LNCAP (cell line): ENCODE results near the gene NCAPD3.

Source experiments
- TF ChIP-seq, protein P1 (sequence below): fragments of 450-650 bp; IDR thresholded peaks from 2 replicates; pipeline ENCODE4 v1.5.1; 2017; ENCODE audit warnings: mild to moderate bottlenecking

Gene NCAPD3

GRCh38 chr11:134151083-134151747 is 72.6 kb downstream of the NCAPD3 start:
- TF ChIP-seq, protein P1, sequence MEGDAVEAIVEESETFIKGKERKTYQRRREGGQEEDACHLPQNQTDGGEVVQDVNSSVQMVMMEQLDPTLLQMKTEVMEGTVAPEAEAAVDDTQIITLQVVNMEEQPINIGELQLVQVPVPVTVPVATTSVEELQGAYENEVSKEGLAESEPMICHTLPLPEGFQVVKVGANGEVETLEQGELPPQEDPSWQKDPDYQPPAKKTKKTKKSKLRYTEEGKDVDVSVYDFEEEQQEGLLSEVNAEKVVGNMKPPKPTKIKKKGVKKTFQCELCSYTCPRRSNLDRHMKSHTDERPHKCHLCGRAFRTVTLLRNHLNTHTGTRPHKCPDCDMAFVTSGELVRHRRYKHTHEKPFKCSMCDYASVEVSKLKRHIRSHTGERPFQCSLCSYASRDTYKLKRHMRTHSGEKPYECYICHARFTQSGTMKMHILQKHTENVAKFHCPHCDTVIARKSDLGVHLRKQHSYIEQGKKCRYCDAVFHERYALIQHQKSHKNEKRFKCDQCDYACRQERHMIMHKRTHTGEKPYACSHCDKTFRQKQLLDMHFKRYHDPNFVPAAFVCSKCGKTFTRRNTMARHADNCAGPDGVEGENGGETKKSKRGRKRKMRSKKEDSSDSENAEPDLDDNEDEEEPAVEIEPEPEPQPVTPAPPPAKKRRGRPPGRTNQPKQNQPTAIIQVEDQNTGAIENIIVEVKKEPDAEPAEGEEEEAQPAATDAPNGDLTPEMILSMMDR = no peak

DNA sequence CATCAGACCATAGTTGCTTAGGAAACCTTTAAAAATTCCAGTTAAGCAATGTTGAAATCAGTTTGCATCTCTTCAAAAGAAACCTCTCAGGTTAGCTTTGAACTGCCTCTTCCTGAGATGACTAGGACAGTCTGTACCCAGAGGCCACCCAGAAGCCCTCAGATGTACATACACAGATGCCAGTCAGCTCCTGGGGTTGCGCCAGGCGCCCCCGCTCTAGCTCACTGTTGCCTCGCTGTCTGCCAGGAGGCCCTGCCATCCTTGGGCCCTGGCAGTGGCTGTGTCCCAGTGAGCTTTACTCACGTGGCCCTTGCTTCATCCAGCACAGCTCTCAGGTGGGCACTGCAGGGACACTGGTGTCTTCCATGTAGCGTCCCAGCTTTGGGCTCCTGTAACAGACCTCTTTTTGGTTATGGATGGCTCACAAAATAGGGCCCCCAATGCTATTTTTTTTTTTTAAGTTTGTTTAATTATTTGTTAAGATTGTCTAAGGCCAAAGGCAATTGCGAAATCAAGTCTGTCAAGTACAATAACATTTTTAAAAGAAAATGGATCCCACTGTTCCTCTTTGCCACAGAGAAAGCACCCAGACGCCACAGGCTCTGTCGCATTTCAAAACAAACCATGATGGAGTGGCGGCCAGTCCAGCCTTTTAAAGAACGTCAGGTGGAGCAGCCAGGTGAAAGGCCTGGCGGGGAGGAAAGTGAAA is 73.4 kb downstream of the NCAPD3 start:
- TF ChIP-seq, protein P1 = no peak

DNA sequence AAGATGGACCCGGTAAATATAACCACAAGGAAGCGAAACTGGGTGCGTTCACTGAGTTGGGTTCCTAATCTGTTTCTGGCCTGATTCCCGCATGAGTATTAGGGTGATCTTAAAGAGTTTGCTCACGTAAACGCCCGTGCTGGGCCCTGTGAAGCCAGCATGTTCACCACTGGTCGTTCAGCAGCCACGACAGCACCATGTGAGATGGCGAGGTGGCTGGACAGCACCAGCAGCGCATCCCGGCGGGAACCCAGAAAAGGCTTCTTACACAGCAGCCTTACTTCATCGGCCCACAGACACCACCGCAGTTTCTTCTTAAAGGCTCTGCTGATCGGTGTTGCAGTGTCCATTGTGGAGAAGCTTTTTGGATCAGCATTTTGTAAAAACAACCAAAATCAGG is 74.4 kb downstream of the NCAPD3 start:
- TF ChIP-seq, protein P1 = no peak

GRCh38 chr11:134146598-134146997 is 77.2 kb downstream of the NCAPD3 start:
- TF ChIP-seq, protein P1 = no peak

GRCh38 chr11:134145715-134146114 is 78.1 kb downstream of the NCAPD3 start:
- TF ChIP-seq, protein P1 = no peak

- TF ChIP-seq, protein P1 = no peak
These were observed 79.0 kb downstream of the NCAPD3 start for GRCh38 chr11:134144744-134145143.

- TF ChIP-seq, protein P1 = no peak
These were observed 80.0 kb downstream of the NCAPD3 start for GRCh38 chr11:134143801-134144200.
